Natural killer cell (primary cell): ENCODE results near the gene SPINK13. TPM values are rescaled to one million over a fixed set of nuclear protein-coding genes. Genes with fewer than 3 reads are reported as not detected.

Source experiments
- ATAC-seq, 3 donors: fragments of 150-1000 bp in 2 of 3; fragments of 200-7000 bp in 1 of 3; cut with Tn5 transposase; 1 replicate in 1 of 3; 2 replicates in 2 of 3; pipeline ENCODE4 v1.10.0; 2021; ENCODE audit warnings: mild to moderate bottlenecking in 2 of 3, moderate library complexity in 2 of 3
- DNase-seq, 2 donors: peaks; one replicate each; pipeline versions ENCODE4 v3.0.0 to v3.0.0-alpha.2; 2013 to 2021; ENCODE audit warnings: mixed read lengths in 1 of 2
- H3K27ac ChIP-seq: one replicate; pipeline ENCODE4 v1.5.1; 2013; ENCODE audit warnings: mild to moderate bottlenecking, low read length
- H3K27me3 ChIP-seq: one replicate; pipeline ENCODE4 v1.6.1; 2013; ENCODE audit warnings: low read length; ENCODE audit not compliant: control insufficient read depth, insufficient read depth
- H3K36me3 ChIP-seq: one replicate; pipeline ENCODE4 v1.6.1; 2013; ENCODE audit warnings: low read length; ENCODE audit not compliant: control insufficient read depth, insufficient read depth
- H3K4me1 ChIP-seq: one replicate; pipeline ENCODE4 v1.6.1; 2013; ENCODE audit warnings: low read length; ENCODE audit not compliant: control insufficient read depth, insufficient read depth
- H3K4me3 ChIP-seq: one replicate; pipeline ENCODE4 v1.5.1; 2013; ENCODE audit warnings: low read length
- H3K9me3 ChIP-seq: one replicate; pipeline ENCODE4 v1.6.1; 2013; ENCODE audit warnings: low read length; ENCODE audit not compliant: control insufficient read depth, insufficient read depth
- H3K27ac Mint-ChIP-seq, 2 donors: one replicate each; pipeline ENCODE4 v1.8.0; 2022; ENCODE audit warnings: mild to moderate bottlenecking in 2 of 2, mixed read lengths in 2 of 2, moderate library complexity in 1 of 2
- H3K27me3 Mint-ChIP-seq, 2 donors: one replicate each; pipeline ENCODE4 v1.8.0; 2022; ENCODE audit warnings: low read depth in 2 of 2, mixed read lengths in 2 of 2
- H3K36me3 Mint-ChIP-seq: one replicate; pipeline ENCODE4 v1.8.0; 2022; ENCODE audit warnings: mixed read lengths
- H3K4me1 Mint-ChIP-seq, 2 donors: one replicate each; pipeline ENCODE4 v1.8.0; 2022; ENCODE audit warnings: mixed read lengths in 2 of 2
- H3K4me3 Mint-ChIP-seq: one replicate; pipeline ENCODE4 v1.8.0; 2022; ENCODE audit warnings: mild to moderate bottlenecking, moderate library complexity, mixed read lengths
- H3K9me3 Mint-ChIP-seq, 2 donors: one replicate each; pipeline ENCODE4 v1.8.0; 2022; ENCODE audit warnings: mixed read lengths in 2 of 2
- WGBS: methylation state at CpG from one replicate; pipeline ENCODE4 v1.1.7; 2013; ENCODE audit warnings: missing lambda C conversion rate; ENCODE audit not compliant: insufficient coverage; 5-methylcytosine and 5-hydroxymethylcytosine counted together
- intact Hi-C: fragments of 100-400 bp; cut with micrococcal nuclease; formaldehyde crosslinking; loops from one replicate; pipeline ENCODE4 v1.14.2; 2022
- total RNA-seq, 4 donors: library from RNA; stranded (reverse); fragments of 120-200 nt in 1 of 4; gene quantifications; one replicate each; pipeline versions ENCODE4 v1.2.3 to v1.2.4, GENCODE V29; 2013 to 2022
- TF ChIP-seq, protein P1 (sequence below): fragments of 200-600 bp; IDR thresholded peaks from one replicate; pipeline ENCODE4 v1.8.0; 2022; ENCODE audit warnings: antibody characterized with exemption

The SPINK13 gene
- total RNA-seq, 3 donors from 2014 or later (not counting 1 experiment from before 2014, with no cell fraction given): not detected

DNA sequence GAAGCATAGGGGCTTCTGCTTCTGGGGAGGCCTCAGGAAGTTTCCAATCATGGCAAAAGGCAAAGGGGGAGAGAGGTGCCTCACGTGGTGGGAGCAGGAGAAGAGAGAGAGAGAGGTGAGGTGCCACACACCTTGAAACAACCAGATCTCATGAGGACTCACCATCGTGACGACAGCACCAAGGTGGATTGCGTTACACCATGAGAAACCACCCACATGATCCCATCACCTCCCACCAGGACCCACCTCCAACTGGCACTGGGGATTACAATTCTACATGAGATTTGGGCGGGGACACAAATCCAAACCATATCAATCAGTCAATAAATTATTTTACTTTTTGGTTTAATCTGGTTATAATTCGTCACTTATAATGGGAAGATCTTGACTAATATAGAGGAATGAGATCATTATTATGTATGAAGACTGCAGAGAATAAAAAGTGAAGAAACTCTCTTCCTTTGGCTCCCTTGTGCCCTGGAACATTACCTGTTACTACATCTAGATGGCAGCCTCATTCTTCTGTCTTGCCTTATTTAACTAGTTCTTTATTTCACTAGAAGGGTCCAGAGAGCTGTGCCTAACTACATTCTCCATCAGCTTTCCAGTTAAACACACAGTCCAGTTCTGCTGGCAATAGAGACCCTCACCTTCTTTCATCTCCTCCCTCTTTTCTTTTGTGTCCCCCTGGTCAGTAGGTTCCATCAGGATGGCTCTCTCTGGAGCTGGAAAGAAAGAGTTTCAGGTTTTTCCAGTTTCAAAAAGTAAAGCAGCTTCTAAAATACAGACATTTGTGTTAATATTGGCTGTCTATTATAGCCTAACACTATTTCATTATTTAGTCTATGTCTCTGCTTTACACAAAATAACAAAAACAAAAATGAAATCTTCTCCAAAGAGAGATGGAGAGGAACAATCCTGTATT, 21.9 kb downstream of the SPINK13 start:
- Mint-ChIP-seq H3K27me3 (peaks cover 3 to 7% of the 10 kb centered on the region in 2 donors), H3K4me3 (no peak overlapping the region), H3K4me1 (no peaks in the 10 kb centered on the region), H3K27ac (no peak overlapping the region), H3K9me3 (no peaks in the 10 kb centered on the region), H3K36me3 (no peaks in the 10 kb centered on the region)
- TF ChIP-seq, protein P1, sequence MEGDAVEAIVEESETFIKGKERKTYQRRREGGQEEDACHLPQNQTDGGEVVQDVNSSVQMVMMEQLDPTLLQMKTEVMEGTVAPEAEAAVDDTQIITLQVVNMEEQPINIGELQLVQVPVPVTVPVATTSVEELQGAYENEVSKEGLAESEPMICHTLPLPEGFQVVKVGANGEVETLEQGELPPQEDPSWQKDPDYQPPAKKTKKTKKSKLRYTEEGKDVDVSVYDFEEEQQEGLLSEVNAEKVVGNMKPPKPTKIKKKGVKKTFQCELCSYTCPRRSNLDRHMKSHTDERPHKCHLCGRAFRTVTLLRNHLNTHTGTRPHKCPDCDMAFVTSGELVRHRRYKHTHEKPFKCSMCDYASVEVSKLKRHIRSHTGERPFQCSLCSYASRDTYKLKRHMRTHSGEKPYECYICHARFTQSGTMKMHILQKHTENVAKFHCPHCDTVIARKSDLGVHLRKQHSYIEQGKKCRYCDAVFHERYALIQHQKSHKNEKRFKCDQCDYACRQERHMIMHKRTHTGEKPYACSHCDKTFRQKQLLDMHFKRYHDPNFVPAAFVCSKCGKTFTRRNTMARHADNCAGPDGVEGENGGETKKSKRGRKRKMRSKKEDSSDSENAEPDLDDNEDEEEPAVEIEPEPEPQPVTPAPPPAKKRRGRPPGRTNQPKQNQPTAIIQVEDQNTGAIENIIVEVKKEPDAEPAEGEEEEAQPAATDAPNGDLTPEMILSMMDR: no peak
- Histone ChIP-seq H3K27me3 (no peaks in the 10 kb centered on the region), H3K4me3 (no peak overlapping the region), H3K4me1 (no peaks in the 10 kb centered on the region), H3K27ac (no peak overlapping the region), H3K36me3 (no peaks in the 10 kb centered on the region), H3K9me3 (no peaks in the 10 kb centered on the region)
- DNase-seq (peak in 1 of 2 donors; percentile 25), ATAC-seq (no peak)
- intact Hi-C loops: no loop called here
- 64% methylated on average over 4 of the region's 6 CpGs for WGBS

DNA sequence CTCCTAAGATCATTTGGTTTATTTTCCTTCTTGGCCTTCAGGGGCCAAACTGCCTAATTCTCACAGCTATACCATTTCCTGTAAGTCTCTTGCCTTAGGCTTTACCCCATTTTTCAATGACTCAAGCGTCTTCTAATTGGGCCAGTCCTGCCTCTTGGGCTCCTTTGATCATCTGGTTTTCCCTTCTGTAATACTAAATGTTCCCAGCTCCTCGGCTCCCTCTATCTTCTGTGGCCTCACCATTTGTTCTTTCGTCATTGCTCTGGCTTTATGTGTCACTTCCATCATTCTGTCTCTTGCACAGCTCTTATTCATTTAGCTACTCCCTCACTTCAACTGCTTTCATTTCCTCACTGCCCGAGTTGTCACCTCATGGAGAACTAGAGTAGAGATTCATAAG, 29.1 kb downstream of the SPINK13 start:
- no peaks in the 10 kb centered on the region for H3K27me3 Mint-ChIP-seq
- Histone ChIP-seq H3K9me3 (no peaks in the 10 kb centered on the region), H3K27me3 (no peaks in the 10 kb centered on the region), H3K4me3 (no peak overlapping the region), H3K36me3 (no peaks in the 10 kb centered on the region), H3K27ac (no peak overlapping the region), H3K4me1 (no peaks in the 10 kb centered on the region)
- WGBS: 85% methylated on average over 4 of the region's 4 CpGs
- ATAC-seq: no peak
- no peak overlapping the region for H3K4me3 Mint-ChIP-seq
- H3K36me3 Mint-ChIP-seq: no peaks in the 10 kb centered on the region
- TF ChIP-seq, protein P1: no peak
- no peaks in the 10 kb centered on the region for H3K4me1 Mint-ChIP-seq
- intact Hi-C loops: no loop called here
- no peak overlapping the region for H3K27ac Mint-ChIP-seq
- H3K9me3 Mint-ChIP-seq: no peaks in the 10 kb centered on the region
- DNase-seq: no peak

DNA sequence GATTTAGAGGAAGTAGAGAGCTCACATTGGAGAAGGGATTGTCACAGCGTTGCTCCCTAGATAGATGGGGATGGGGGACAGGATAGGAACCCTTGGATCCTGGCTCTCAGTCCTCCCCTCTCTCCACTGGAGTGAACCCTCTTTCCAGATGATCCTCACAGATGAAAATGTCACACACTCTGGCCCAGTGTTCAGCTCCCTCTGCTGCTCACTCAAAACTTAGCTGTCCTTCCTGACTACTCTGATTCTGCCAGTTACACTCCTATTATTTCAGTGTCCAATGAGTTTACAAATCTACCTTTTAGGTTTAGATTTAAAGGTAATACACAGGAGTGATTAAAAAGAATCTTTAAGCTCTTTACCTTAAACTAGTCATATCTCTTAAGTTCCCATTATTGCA, 37.9 kb downstream of the SPINK13 start:
- no peaks in the 10 kb centered on the region for H3K36me3 ChIP-seq
- no peaks in the 10 kb centered on the region for H3K27me3 ChIP-seq
- H3K4me1 Mint-ChIP-seq: no peaks in the 10 kb centered on the region
- H3K9me3 Mint-ChIP-seq: peaks cover 2 to 5% of the 10 kb centered on the region in 2 donors
- no peaks in the 10 kb centered on the region for H3K36me3 Mint-ChIP-seq
- H3K9me3 ChIP-seq: no peaks in the 10 kb centered on the region
- DNase-seq: no peak
- ATAC-seq: no peak
- H3K4me3 ChIP-seq: no peak overlapping the region
- intact Hi-C loops: no loop called here
- TF ChIP-seq, protein P1: no peak
- 100% methylated on average over 1 of the region's 1 CpG for WGBS
- H3K27ac Mint-ChIP-seq: no peak overlapping the region
- H3K27ac ChIP-seq: no peak overlapping the region
- H3K4me3 Mint-ChIP-seq: no peak overlapping the region
- H3K27me3 Mint-ChIP-seq: peaks cover 0 to 6% of the 10 kb centered on the region in 2 donors
- no peaks in the 10 kb centered on the region for H3K4me1 ChIP-seq
